GM11168 (cell line): Measurements from ENCODE around the gene LARGE1.
"Not testable (repeated sequence)": the region's sequence is repeated elsewhere in the genome, so short reads cannot be mapped to it uniquely, and the experiment has no call there.

ENCODE experiments used
- in situ Hi-C: fragments of 300-500 bp; cut with MboI; formaldehyde crosslinking; loops from one replicate; pipeline ENCODE4 v1.12.0; 2022; ENCODE audit warnings: low sequenced_read_pairs; ENCODE audit not compliant: unreplicated experiment

The LARGE1 gene

GRCh38 chr22:33578752-33579151, 341.5 kb downstream of the LARGE1 start:
- in situ Hi-C loops = loop anchor here (5.0 to 10.0 kb wide), 2 partner anchors 64 to 276 kb away; no protein-coding TSS in a partner anchor

- in situ Hi-C loops = loop anchor here (5.0 to 10.0 kb wide), 2 partner anchors 63 to 276 kb away; no protein-coding TSS in a partner anchor
Measured at GRCh38 chr22:33577862-33578411, 342.3 kb downstream of the LARGE1 start.

GRCh38 chr22:33576205-33576604, 344.1 kb downstream of the LARGE1 start:
- in situ Hi-C loops = loop anchor here (5.0 to 10.0 kb wide), 2 partner anchors 61 to 274 kb away; no protein-coding TSS in a partner anchor

DNA sequence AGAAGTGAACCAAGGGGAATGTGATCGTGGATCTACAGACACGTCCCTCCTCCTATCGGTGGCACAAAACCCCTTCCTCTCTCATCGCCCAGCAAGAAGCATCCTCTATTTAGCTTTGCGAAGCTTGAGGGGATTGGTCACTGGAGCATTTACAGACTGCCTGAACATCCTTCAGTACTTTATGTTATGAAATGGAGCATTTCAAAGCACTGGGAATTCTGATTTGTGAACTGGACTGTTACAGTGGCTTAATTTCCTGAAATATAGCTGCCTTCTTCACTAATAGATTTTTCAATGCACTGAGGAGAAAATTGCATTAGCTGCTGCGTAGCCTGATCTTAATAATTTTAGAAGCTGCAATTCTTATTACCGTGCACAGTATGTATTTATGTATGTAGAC, 344.5 kb downstream of the LARGE1 start:
- in situ Hi-C loops = loop anchor here (5.0 to 10.0 kb wide), 2 partner anchors 61 to 273 kb away; no protein-coding TSS in a partner anchor

GRCh38 chr22:33575041-33575440, 345.2 kb downstream of the LARGE1 start:
- in situ Hi-C loops = loop anchor here (5.0 to 10.0 kb wide), 2 partner anchors 60 to 273 kb away; no protein-coding TSS in a partner anchor

DNA sequence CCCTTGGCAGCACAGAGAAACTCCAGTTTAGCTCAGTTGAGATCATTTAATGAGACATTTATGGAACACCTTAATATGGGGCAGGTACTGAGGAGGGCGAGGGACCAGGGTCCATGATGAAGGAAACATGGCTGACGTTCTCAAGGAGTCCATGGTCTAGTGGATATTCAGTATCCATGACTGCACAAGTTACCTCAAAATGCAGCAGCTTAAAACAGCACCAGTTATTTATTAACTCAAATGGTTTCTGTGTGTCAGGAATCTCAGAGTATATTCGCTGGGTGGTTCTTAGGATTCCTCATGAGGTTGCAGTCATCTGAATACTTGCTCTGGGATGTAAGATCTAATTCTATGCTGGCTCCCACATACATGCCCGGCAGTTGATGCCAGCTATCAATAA, 346.8 kb downstream of the LARGE1 start:
- in situ Hi-C loops = loop anchor here (10.0 kb wide), 1 partner anchor 59 kb away; no protein-coding TSS in a partner anchor

DNA sequence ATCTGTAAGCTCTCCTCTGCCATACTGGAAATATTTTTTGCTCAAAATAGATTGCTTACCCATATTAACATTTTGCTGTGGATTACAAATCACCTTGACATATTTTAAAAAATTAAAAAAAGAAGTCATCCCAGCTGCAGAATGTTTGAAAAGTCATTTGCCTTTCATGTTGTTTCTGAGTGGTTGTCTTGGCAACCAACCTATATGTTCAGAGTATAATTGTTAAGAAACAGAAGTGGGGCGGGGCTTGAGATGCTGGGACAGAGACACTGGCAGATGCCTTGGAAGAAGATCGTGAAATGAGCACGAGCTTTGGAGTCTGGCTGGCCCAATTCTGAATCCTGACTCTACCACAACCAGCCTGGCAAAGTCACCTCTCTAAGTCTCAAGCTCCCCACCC, 348.2 kb downstream of the LARGE1 start:
- in situ Hi-C loops = loop anchor here (10.0 kb wide), 1 partner anchor 57 kb away; no protein-coding TSS in a partner anchor

DNA sequence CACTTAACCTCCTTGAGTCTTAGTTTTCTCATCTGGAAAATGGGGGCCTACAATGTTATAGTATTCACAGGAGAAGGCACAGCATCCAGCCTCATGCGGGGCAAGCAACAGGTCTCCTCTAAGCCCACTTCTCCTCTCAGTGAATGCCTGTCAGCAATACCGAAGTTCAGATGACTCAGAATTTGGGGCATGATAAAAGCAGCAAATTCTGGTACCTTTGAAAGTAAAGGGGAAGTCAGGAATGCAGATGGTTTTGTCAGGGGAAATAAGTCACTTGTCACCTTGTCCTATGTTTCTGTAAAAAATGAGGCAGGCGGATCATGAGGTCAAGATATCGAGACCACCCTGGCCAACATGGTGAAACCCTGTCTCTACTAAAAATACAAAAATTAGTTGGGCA, 350.2 kb downstream of the LARGE1 start:
- in situ Hi-C loops = loop anchor here (10.0 kb wide), 1 partner anchor 55 kb away; no protein-coding TSS in a partner anchor

GRCh38 chr22:33569559-33569958, 350.7 kb downstream of the LARGE1 start:
- in situ Hi-C loops = no loop called here

GRCh38 chr22:33569018-33569417, 351.3 kb downstream of the LARGE1 start:
- in situ Hi-C loops = no loop called here

- in situ Hi-C loops = not testable (repeated sequence)
Measured at GRCh38 chr22:33566495-33566894, 353.8 kb downstream of the LARGE1 start.

GRCh38 chr22:33565580-33565995, 354.7 kb downstream of the LARGE1 start:
- in situ Hi-C loops = no loop called here

- in situ Hi-C loops = no loop called here
Measured at GRCh38 chr22:33564683-33565082, 355.6 kb downstream of the LARGE1 start.

DNA sequence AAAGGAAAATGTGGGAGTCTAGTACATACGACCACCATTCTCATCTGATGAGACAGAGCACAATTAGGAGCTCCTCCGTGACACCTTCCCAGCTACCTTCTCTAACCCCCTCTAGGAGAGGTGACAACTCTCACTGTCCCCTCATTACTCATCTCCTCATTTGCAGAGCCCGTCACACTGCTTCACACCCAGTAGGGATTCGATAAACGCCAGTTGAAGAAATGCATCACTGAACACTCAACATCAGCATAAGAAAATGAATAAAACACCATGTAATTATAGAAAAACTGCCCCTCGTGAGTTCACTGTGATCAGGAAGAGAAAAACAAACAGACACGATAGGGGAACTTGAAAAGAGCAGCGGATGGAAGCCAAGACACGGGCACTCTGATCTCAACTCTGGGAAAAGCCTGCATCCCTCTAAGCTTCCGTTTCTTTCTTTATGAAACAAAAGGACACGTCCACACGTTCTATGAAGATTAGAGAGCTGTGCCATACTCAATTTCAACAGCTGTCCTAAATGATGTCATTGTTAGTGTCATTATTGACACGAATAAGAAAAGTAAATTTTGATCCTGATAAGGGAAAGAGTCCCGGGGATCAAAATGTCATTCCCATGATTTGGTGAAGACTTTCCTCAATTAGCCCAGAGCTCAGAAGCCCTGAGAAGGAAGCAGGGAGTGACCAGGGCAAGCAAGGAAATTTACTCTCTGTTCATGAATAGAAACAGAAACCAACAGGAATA, 356.9 kb downstream of the LARGE1 start:
- in situ Hi-C loops = no loop called here

- in situ Hi-C loops = no loop called here
Measured at GRCh38 chr22:33562501-33562900, 357.8 kb downstream of the LARGE1 start.

DNA sequence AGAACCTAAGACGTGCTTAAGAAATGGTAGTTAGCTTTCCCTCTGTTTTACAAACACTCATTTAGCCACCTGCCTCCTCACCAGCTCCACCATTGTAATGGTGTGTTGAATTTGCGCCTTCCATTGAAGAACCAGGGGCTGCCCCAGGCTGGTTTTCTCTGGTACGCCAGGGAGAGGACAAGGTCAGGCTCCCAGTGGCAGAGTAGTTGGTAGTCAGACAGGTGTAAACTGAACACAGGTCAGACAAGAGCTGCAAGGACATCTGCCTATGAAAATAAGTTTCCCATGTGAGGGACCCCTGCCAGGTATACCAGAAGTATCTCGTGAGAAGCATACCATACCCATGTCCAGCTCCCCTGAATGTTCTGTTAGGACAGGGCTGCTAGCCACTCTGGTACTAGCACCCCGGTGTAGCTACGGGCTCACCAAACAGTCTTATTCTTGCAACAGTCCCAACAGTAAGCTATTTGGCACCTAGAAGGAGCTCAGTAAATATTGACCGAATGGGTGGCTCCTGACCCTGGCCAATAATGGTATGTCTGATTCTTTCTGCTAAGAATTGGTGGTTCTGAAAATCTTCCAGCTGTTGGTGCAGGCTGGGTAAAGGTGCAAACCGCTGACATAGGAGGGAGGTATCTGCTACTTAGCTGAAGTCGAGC, 359.0 kb downstream of the LARGE1 start:
- in situ Hi-C loops = no loop called here

GRCh38 chr22:33557836-33558235, 362.4 kb downstream of the LARGE1 start:
- in situ Hi-C loops = no loop called here

- in situ Hi-C loops = no loop called here
Measured at GRCh38 chr22:33555814-33556522, 364.3 kb downstream of the LARGE1 start.

GRCh38 chr22:33553493-33553892, 366.8 kb downstream of the LARGE1 start:
- in situ Hi-C loops = no loop called here

- in situ Hi-C loops = no loop called here
Measured at GRCh38 chr22:33544707-33545106, 375.6 kb downstream of the LARGE1 start.
